ENCODE measurements around the gene INPP4B. TPM values are rescaled to one million over a fixed set of nuclear protein-coding genes. Genes with fewer than 3 reads are reported as not detected.

The INPP4B gene
- total RNA-seq, 1 donor, result 54.2 TPM

DNA sequence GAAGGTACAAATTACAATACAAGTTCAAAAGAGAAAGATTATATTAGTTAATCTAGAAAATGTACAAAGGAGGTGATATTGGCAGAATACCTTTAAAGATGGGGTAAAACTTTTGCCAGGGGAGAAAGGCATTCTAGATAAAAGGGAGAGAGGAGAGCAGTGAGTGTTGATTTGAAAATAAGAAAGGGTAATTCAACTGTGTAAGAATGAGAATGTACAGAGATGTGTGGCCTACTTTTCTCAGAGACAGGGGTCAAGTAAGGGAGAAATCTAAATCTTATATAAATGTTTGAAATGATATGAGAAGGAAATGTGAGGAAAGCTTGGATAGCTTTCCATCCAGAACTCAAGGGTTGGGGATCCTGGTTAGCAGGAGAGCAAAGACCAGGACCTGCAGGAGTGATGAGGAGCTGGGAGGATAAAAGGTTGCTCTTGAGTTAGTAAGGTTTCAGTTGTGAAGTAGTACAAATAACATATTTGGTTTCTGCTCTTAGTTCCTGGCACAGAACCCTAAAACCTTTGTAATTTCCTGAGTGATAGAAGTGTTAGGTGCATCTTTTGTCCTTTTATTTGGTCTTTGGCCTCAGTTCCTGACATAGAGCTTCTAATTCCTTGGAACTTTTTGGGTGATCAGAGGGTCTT is 489.9 kb downstream of the INPP4B start:
- DNase-seq (ENCODE audit: low read depth), result no peak
- no peak for TF ChIP-seq CTCF (IDR thresholded peaks at IDR 0.05; ENCODE audit: insufficient read depth, low read length)
- H3K4me3 ChIP-seq (ENCODE audit: low read depth, low read length), result no peak overlapping the region

- TF ChIP-seq CTCF (IDR thresholded peaks at IDR 0.05; ENCODE audit: insufficient read depth, low read length), result no peak
- peak; percentile 59 for DNase-seq (ENCODE audit: low read depth)
- H3K4me3 ChIP-seq (ENCODE audit: low read depth, low read length), result no peak overlapping the region
Observed at GRCh38 chr4:142355421-142355930, 490.6 kb downstream of the INPP4B start.

DNA sequence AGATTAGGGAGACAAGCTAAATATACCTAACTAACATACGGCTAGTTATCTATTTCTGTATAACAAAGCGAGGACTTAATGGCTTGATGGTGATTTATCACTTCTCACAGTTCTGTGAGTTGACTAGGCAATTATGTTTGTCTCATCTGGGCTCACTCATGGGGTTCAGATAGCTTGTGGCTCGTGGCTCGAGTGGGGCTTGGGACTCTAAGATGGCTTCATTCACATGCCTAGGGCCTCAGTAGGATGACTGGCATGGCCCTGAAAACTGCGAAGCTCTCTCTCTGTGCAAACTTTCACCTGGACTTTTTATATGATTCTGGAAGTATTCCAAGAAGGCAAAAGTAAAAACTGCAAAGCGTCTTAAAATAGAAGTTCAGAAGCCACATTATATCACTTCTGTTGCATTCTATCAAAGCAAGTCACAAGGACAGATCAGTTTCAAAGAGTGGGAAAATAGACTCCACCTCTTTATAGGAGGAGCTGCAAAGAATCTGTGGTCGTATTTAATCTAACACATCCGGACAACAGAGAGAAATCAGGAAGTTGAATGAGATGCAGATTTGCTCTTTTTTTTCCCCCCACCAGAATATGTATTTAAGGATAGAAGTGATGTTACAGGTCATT is 491.2 kb downstream of the INPP4B start:
- no peak for DNase-seq (ENCODE audit: low read depth)
- no peak overlapping the region for H3K4me3 ChIP-seq (ENCODE audit: low read depth, low read length)
- TF ChIP-seq CTCF (IDR thresholded peaks at IDR 0.05; ENCODE audit: insufficient read depth, low read length), result no peak

- TF ChIP-seq CTCF (IDR thresholded peaks at IDR 0.05; ENCODE audit: insufficient read depth, low read length), result no peak
- H3K4me3 ChIP-seq (ENCODE audit: low read depth, low read length), result no peak overlapping the region
- no peak for DNase-seq (ENCODE audit: low read depth)
Observed at GRCh38 chr4:142354041-142354440, 492.1 kb downstream of the INPP4B start.

DNA sequence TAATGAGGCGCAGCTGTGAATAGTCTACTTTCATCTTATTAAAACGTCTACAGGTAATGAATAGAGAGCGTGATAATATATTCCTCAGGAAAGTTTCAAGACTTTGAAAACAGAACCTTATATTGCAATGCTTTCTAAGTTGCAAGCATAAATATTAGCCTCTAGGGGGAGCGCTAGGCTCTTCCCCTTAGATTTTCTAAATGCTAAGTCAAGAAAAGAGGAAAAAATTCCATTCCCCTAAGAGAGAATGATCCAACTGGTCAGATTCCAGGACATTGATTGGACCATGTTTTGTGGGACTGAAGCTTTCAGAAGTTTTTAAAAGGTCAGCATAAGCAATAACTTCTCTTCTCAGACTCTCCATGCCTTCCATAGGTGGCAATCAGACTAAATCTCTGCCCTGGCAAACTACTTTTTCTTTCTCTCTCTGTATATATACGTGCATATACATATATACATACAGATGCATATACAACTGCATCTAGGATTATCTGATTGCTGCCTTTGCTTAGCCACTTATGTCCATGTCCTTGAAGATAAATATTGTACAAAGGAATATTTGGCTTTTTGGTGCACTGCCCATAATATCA is 492.9 kb downstream of the INPP4B start:
- peak; percentile 92 for DNase-seq (ENCODE audit: low read depth)
- no peak overlapping the region for H3K4me3 ChIP-seq (ENCODE audit: low read depth, low read length)
- peak; percentile 82 for TF ChIP-seq CTCF (IDR thresholded peaks at IDR 0.05; ENCODE audit: insufficient read depth, low read length)

DNA sequence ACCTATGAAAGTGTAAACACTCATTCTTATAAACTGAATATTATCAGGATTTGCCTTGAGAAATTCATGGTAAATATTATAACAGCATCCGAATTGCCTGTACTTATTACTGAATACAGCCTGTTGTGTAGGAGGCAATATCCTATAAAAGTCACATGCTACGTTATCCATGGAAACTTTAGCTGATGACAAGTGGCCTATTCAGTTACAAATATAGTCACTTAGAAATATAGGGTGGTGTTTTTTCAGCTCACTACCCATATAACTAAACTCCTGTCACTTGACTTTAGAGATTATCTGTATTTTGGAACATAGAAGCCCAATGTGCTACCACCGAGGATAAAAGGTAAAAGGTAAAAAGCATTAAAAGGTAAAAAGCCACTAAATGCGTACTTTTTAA is 493.4 kb downstream of the INPP4B start:
- no peak overlapping the region for H3K4me3 ChIP-seq (ENCODE audit: low read depth, low read length)
- DNase-seq (ENCODE audit: low read depth), result no peak
- TF ChIP-seq CTCF (IDR thresholded peaks at IDR 0.05; ENCODE audit: insufficient read depth, low read length), result no peak
